Measurements from ENCODE around the gene VPS52. TPM values are rescaled to one million over a fixed set of nuclear protein-coding genes. Genes with fewer than 3 reads are reported as not detected.

Gene VPS52
- total RNA-seq, 3 donors from 2014 or later = 51.2 to 65.4 (median 63.5) TPM

DNA sequence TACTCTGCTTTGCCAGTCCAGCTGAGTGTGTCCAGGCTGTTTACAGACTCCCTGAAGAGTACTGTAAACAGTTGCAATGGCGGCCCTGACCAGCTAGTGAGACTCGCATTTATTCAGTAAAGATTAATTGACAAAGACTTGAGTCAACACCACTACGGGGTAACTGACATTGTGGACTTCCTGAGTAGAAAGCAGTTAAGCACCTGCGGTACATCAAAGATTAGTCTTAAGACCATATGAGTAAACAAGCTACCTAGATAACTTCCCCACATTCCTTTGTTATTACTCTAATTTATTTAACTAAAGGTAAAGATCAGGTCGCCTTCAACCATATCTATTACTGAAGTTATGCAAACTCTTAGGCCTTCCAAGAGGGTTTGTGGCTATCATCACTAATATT is 12.6 kb downstream of the VPS52 start:
- H3K36me3 Mint-ChIP-seq (ENCODE audit: insufficient read depth) = peaks cover 17% of the 10 kb centered on the region
- no peaks in the 10 kb centered on the region for H3K27me3 Mint-ChIP-seq (ENCODE audit: low read depth)
- H3K9me3 Mint-ChIP-seq = no peaks in the 10 kb centered on the region
- no peaks in the 10 kb centered on the region for H3K4me1 Mint-ChIP-seq (ENCODE audit: low read depth)
- H3K4me3 Mint-ChIP-seq = no peak overlapping the region
- DNase-seq = no peak
- ATAC-seq = no peak

DNA sequence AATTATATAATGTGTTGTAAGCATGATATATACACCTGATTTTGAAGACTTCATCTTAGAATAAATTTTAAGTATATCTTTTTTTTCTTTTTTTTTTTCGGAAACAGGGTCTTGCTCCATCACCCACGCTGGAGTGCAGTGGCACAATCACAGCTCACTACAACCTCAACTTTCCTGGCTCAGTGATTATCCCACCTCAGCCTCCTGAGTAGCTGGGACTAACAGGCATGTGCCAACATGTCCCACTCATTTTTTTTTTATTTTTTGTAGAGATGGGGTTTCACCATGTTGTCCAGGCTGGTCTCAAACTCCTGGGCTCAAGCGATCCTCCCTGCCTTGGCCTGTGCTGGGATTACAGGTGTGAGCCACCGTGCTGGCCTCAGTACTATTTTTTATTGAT is 17.1 kb downstream of the VPS52 start:
- H3K4me1 Mint-ChIP-seq (ENCODE audit: low read depth) = peaks cover 23% of the 10 kb centered on the region
- ATAC-seq = no peak
- H3K9me3 Mint-ChIP-seq = no peaks in the 10 kb centered on the region
- no peaks in the 10 kb centered on the region for H3K27me3 Mint-ChIP-seq (ENCODE audit: low read depth)
- DNase-seq = no peak
- peaks cover 11% of the 10 kb centered on the region for H3K36me3 Mint-ChIP-seq (ENCODE audit: insufficient read depth)
- no peak overlapping the region for H3K4me3 Mint-ChIP-seq

DNA sequence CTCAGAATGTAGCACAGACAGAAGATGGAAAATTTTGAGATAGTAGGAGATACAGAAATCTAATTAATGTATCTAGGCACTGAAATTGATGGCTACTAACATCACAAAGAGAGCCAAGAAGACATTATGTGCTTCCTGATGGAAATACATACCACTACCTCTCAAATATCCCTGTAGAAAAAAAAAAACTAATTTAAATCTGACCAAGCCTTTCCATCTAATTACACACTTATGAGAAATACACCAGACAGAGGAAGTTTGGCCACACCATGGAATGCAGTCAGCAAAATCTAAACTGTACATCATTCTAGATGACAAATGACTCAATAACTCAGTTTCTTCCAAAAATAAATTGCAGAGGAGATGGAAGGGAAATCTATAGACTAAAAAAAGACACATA is 18.9 kb downstream of the VPS52 start:
- peaks cover 36% of the 10 kb centered on the region for H3K4me1 Mint-ChIP-seq (ENCODE audit: low read depth)
- peaks cover 11% of the 10 kb centered on the region for H3K36me3 Mint-ChIP-seq (ENCODE audit: insufficient read depth)
- no peaks in the 10 kb centered on the region for H3K9me3 Mint-ChIP-seq
- DNase-seq (no peak), ATAC-seq (no peak)
- no peak overlapping the region for H3K4me3 Mint-ChIP-seq
- no peaks in the 10 kb centered on the region for H3K27me3 Mint-ChIP-seq (ENCODE audit: low read depth)

DNA sequence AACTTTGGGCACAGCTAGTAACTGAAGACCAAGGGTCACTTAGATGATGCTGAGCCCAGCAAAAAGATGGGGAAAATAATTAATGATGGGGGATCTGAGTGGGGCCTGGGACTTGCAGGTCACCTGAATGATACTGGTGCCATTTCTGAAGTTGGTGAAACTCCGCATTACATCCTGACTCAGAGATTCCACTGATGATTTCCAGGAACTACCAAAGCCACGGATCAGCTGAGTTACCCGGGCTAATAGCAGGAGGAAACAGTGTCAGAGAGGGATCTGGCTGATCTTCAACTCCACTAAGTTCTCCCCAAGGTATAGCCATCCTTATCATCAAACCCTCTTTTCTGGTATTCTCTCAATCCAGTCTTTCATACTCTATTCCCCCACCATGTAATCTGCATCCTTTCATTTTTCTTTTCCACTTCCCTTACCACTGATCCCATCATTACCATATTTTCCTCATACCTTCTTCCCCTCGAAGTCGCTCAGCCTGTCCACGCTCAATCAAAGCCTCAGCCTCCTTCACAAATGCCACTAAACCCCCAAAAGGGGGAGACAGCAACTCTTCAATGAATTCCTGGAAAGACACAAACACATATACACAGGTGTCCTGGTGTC is 20.2 kb downstream of the VPS52 start:
- H3K9me3 Mint-ChIP-seq = no peaks in the 10 kb centered on the region
- ATAC-seq (no peak), DNase-seq (no peak)
- H3K27me3 Mint-ChIP-seq (ENCODE audit: low read depth) = no peaks in the 10 kb centered on the region
- H3K4me3 Mint-ChIP-seq = peak overlapping the region; percentile 7
- H3K36me3 Mint-ChIP-seq (ENCODE audit: insufficient read depth) = peaks cover 11% of the 10 kb centered on the region
- H3K4me1 Mint-ChIP-seq (ENCODE audit: low read depth) = peaks cover 36% of the 10 kb centered on the region

DNA sequence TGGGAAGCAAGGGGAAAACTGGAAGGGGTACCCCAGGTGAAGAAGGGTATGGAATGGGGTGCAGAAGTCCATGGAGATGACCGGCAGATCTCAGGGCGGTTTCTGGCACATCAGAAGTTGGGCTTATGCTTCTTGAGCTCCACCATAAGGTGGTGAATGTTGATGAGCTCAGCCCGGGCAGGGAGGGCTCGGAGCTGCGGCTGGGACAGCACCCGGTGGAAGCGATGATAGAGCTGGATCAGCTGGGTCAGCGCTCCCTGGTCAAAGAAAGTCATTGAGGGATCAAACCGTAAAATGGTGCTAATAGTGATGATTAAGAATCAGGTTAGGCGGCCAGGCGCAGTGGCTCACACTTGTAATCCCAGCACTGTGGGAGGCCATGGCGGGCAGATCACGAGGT is 20.9 kb downstream of the VPS52 start:
- peaks cover 36% of the 10 kb centered on the region for H3K4me1 Mint-ChIP-seq (ENCODE audit: low read depth)
- DNase-seq = no peak
- H3K27me3 Mint-ChIP-seq (ENCODE audit: low read depth) = no peaks in the 10 kb centered on the region
- peak overlapping the region; percentile 89 for H3K4me3 Mint-ChIP-seq
- no peaks in the 10 kb centered on the region for H3K9me3 Mint-ChIP-seq
- H3K36me3 Mint-ChIP-seq (ENCODE audit: insufficient read depth) = peaks cover 11% of the 10 kb centered on the region
- no peak for ATAC-seq

DNA sequence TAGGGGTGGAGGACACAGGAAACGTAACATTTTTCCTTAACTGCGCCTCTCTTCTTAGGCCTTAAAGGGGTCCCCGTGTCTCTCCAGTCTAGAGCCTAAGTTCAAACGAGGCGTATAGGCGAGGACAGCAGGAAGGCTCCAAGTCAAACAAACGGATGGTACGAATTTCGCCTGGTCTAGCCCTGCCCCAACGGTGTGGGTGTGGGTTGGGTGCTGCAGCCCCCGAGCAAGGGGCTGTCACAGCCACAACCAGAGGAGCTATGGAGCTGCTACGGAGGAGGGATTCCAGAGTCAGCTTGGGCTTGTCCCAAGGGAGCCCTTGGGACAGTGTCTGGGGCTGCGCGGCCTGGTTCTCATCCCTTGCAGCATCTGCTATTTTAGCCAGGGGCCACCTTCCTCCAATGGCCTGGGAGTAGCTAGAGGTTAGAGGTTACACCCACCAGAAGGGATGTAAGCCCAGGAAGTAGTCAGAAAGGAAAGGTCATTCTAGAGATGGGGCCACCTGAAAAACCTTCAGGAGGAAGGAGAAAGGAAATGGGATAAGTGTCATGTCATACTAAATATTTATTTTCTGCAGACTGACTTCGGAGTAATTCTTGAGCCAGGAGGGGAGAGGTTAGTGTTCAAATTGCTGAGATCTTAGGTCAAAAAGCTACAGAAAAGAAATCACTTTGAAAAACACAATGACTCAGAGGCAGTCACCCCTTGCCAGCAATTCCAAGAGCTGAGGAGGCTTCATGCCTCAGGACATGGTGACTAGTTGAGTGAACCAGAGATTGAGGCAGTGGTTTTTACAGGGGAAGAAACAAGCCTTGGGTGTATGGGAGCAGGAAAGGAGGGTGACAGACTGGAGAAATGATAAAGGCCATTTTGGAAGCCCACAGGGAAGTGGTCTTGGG is 21.7 kb downstream of the VPS52 start:
- Mint-ChIP-seq H3K36me3 (ENCODE audit: insufficient read depth) (peaks cover 11% of the 10 kb centered on the region), H3K9me3 (no peaks in the 10 kb centered on the region), H3K4me1 (ENCODE audit: low read depth) (peaks cover 36% of the 10 kb centered on the region), H3K4me3 (peak overlapping the region; percentile 89), H3K27me3 (ENCODE audit: low read depth) (no peaks in the 10 kb centered on the region)
- ATAC-seq (no peak), DNase-seq (no peak)

DNA sequence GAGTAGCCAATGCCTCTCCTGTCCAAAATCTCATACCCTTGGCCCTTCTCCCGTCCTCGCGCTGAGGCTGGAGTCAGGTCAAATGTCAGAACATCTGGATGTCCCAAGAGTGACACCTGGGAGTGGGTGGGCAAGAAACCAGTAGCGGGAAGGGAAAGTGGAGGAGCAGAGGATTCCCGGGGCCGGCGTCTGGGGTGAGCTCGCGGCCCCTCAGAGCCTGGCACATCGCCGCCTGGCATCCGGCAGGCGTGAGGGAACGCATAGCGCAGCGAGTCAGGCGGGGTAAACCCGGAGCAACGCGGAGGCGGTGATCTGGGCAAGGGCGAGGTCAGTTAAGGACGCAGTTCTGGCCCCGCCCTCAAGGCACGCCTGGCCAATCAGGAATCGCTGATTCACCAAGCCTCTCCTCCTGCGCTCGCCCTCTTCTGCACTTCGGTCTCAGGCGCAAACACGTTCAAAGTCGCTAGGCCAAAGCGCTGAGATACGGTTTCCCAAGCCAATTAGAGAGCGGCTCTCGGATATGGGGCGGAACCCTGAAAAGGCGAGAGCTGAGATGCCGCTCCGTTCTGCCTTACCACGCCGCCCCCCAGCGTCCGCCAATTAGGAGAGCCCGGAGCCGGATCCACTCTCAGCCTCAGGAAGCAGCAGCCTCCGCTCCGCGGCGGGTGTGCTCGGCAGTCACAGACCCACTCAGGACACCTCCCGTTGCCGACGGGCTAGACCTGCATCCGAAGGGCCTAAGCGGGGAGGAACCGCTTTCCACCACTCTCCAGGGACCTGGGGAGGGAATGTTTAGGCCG is 22.5 kb downstream of the VPS52 start:
- peak; percentile 90 for DNase-seq
- H3K27me3 Mint-ChIP-seq (ENCODE audit: low read depth) = no peaks in the 10 kb centered on the region

DNA sequence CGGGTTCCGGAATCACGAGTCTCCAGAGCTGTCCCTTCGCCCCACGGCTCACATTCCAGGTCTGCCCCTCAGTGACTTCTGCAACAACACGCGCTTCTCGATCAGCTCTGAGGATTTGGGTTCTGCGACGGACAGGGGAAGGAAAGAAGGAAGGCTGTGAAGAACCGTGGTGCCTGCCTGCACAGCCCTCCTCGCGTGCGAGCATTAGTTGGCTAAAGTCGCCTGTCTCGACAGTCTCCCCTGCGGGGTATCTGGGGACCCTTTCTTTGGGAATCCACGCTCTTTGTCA is 23.1 kb downstream of the VPS52 start:
- Mint-ChIP-seq H3K4me1 (ENCODE audit: low read depth) (peaks cover 36% of the 10 kb centered on the region), H3K4me3 (peak overlapping the region; percentile 89), H3K27me3 (ENCODE audit: low read depth) (no peaks in the 10 kb centered on the region), H3K9me3 (no peaks in the 10 kb centered on the region), H3K36me3 (ENCODE audit: insufficient read depth) (peaks cover 11% of the 10 kb centered on the region)
- no peak for DNase-seq
- peak; percentile 16 to 20 for ATAC-seq

More for the DNA sequence above, 22.5 kb downstream of the VPS52 start:
- H3K9me3 Mint-ChIP-seq = no peaks in the 10 kb centered on the region
- H3K36me3 Mint-ChIP-seq (ENCODE audit: insufficient read depth) = peaks cover 11% of the 10 kb centered on the region
- H3K4me1 Mint-ChIP-seq (ENCODE audit: low read depth) = peaks cover 36% of the 10 kb centered on the region
- peak; percentile 90 to 92 for ATAC-seq
- peak overlapping the region; percentile 89 for H3K4me3 Mint-ChIP-seq

DNA sequence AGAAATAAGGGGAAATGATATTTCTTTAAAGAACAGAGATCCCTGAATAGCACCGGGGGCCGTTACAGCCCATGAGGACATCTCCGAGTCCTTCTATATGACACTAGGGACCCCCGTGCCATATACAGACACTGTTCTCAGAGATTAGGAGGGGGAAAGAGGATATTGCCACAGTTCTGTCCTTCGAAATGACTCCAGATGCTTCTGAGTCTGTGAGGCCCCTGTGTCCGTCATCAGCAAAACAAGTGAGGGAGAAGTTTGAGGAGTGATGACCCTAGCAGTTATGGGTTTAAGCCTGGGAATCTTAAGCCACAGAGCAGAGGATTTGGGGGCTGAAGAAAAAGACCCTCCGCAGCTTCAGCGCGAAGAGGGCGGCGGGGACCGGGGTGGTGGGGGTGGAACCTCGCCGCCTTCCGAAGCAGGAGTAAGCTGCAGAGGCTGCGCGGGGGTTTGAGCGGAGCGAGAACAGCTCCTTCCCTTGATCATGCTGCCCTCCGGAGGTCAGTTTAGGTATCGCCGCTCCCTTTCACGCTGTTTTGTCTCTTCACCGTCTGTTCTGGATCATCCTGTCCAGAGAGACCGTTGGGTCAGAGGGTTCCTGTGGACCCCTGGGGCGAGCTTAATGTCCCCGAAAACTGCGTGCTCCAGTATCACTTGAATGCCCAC is 23.6 kb downstream of the VPS52 start:
- Mint-ChIP-seq H3K4me1 (ENCODE audit: low read depth) (peaks cover 36% of the 10 kb centered on the region), H3K36me3 (ENCODE audit: insufficient read depth) (peaks cover 11% of the 10 kb centered on the region), H3K9me3 (no peaks in the 10 kb centered on the region), H3K27me3 (ENCODE audit: low read depth) (no peaks in the 10 kb centered on the region), H3K4me3 (peak overlapping the region; percentile 89)
- peak; percentile 92 for DNase-seq
- ATAC-seq = peak; percentile 42 to 44

DNA sequence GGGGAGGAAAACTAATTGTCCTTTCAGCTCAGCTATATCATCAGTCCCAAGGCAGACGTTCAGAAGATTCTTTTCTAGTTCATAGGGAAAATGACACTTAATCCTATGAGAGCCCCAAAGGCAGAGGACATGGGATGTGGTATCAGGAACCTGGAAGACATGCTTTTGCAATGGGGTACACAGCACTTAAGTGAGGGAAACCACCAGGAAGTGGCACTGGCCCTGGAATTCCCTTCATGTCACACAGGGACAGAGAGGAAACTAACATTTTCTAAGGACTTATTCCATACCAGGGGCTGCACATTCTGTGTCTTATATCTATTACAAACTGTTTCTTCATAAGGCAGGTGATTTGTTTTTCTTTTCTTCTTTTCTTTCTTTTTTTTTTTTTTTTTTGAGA is 28.2 kb downstream of the VPS52 start:
- no peak for ATAC-seq
- Mint-ChIP-seq H3K36me3 (ENCODE audit: insufficient read depth) (no peaks in the 10 kb centered on the region), H3K4me3 (no peak overlapping the region), H3K9me3 (no peaks in the 10 kb centered on the region), H3K4me1 (ENCODE audit: low read depth) (peaks cover 16% of the 10 kb centered on the region), H3K27me3 (ENCODE audit: low read depth) (peaks cover 4% of the 10 kb centered on the region)
- no peak for DNase-seq

DNA sequence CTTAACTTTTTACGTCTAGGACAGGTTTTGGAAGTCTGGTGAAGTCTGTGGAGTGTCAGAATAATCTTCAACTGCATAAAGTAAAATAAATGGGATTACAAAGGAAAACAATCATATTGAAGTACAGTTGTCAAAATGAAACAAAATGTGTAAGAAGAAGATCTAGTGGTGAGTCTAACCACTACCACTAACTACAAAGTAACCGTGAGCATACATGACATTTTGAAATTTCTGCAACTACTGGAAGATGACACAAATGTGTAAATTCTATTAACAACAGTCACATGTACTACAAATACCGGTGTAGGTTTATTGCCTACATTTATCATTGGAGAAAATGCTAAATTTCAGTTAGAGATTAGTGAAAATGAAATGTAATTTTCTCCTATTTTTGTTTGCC is 29.7 kb downstream of the VPS52 start:
- Mint-ChIP-seq H3K27me3 (ENCODE audit: low read depth) (peaks cover 4% of the 10 kb centered on the region), H3K36me3 (ENCODE audit: insufficient read depth) (no peaks in the 10 kb centered on the region), H3K4me1 (ENCODE audit: low read depth) (peaks cover 10% of the 10 kb centered on the region), H3K4me3 (no peak overlapping the region), H3K9me3 (no peaks in the 10 kb centered on the region)
- DNase-seq = no peak
- peak; percentile 90 to 96 for ATAC-seq

DNA sequence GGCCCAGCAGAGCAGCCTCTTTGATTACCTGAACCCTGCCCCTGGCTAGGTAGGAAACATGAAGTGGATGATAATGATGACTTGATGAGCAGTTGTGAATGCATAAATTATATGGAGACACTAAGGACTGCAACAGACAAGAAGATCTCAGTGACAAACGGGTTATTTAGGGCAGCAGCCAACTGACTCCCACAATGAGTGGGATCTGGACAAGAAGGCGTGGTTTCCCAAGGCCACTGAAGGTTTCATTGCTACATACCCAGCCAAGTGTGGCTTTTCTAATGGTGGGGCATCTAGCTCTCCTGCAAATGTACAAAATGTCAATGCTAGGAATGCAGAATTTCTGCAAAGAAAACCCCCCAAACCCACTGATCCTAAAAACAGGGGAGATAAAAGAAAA is 33.9 kb downstream of the VPS52 start:
- Mint-ChIP-seq H3K36me3 (ENCODE audit: insufficient read depth) (no peaks in the 10 kb centered on the region), H3K4me1 (ENCODE audit: low read depth) (peaks cover 10% of the 10 kb centered on the region), H3K27me3 (ENCODE audit: low read depth) (peaks cover 21% of the 10 kb centered on the region), H3K4me3 (no peak overlapping the region), H3K9me3 (no peaks in the 10 kb centered on the region)
- DNase-seq (no peak), ATAC-seq (no peak)

DNA sequence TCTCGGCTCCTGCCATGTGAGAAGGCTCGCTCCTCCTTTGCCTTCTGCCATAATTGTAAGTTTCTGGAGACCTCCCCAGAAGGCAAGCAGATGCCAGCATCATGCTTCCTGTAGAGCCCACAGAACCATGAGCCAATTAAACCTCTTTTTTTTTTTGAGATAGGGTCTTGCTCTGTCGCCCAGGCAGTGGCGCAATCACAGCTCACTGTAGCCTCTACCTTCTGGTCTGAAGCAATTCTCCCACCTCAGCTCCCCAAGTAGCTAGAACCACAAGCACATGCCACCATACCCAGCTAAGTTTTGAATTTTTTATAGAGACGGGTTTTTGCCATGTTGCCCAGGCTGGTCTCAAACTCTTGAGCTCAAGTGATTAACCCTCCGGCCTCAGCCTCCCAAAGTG is 34.8 kb downstream of the VPS52 start:
- no peak for DNase-seq
- peaks cover 4% of the 10 kb centered on the region for H3K4me1 Mint-ChIP-seq (ENCODE audit: low read depth)
- no peak for ATAC-seq
- H3K9me3 Mint-ChIP-seq = no peaks in the 10 kb centered on the region
- no peaks in the 10 kb centered on the region for H3K36me3 Mint-ChIP-seq (ENCODE audit: insufficient read depth)
- peaks cover 26% of the 10 kb centered on the region for H3K27me3 Mint-ChIP-seq (ENCODE audit: low read depth)
- H3K4me3 Mint-ChIP-seq = no peak overlapping the region

DNA sequence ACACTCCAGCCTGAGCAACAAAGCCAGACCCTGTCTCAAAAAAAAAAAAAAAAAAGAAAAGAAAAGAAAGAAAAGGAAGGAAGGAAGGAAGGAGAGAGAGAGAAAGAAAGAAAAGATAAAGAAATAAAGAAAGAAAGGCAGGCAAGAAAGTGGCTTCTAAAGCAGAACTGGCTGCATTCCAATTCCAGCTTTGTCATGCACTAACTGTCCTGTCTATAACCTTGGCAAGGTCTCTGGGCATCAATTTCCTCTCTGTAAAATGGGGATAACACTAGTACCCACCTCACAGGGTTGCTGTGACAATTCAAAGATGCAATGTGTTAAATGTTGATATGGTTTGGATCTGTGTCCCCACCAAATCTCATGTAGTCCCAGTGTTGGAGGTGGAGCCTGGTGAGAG is 35.3 kb downstream of the VPS52 start:
- H3K27me3 Mint-ChIP-seq (ENCODE audit: low read depth) = peaks cover 31% of the 10 kb centered on the region
- DNase-seq = no peak

More for the DNA sequence above, 35.3 kb downstream of the VPS52 start:
- H3K9me3 Mint-ChIP-seq = no peaks in the 10 kb centered on the region
- H3K36me3 Mint-ChIP-seq (ENCODE audit: insufficient read depth) = no peaks in the 10 kb centered on the region
- no peak for ATAC-seq
- H3K4me1 Mint-ChIP-seq (ENCODE audit: low read depth) = no peaks in the 10 kb centered on the region
- H3K4me3 Mint-ChIP-seq = no peak overlapping the region

Data from activated T-cell treated with anti-CD3 and anti-CD28 coated beads, Interleukin-2, amount 50 U/mL, for 4 hours (primary cell).